Kidney (tissue), 14 donors: ENCODE results near the gene SPATA6L. TPM values are rescaled to one million over a fixed set of nuclear protein-coding genes. Genes with fewer than 3 reads are reported as not detected.
"Not testable (repeated sequence)": the region's sequence is repeated elsewhere in the genome, so short reads cannot be mapped to it uniquely, and the experiment has no call there.

Experiments used
- DNase-seq, 5 donors: peaks; one replicate each; pipeline ENCODE4 v3.0.0-alpha.2; 2013 to 2020
- FAIRE-seq: peaks from 2 replicates; lab custom pipeline; 2012; peaks lifted over from hg19 to GRCh38; lab: Jason Lieb, UNC
- H3K27ac ChIP-seq, 2 donors: one replicate each; pipeline ENCODE4 v1.7.0; 2013; ENCODE audit warnings: low read depth in 2 of 2, low read length in 2 of 2, inconsistent platforms in 1 of 2
- H3K27me3 ChIP-seq: one replicate; pipeline ENCODE4 v1.7.1; 2013; ENCODE audit warnings: low read length, inconsistent platforms; ENCODE audit not compliant: control insufficient read depth, insufficient read depth
- H3K36me3 ChIP-seq, 3 donors: one replicate each; pipeline versions ENCODE4 v1.7.0 to v1.7.1; 2013; ENCODE audit warnings: low read length in 3 of 3, control low read depth in 1 of 3, inconsistent platforms in 1 of 3; ENCODE audit not compliant: insufficient read depth in 3 of 3, control insufficient read depth in 2 of 3
- H3K4me1 ChIP-seq, 3 donors: one replicate each; pipeline versions ENCODE4 v1.7.0 to v1.7.1; 2013; ENCODE audit warnings: low read length in 3 of 3, inconsistent platforms in 1 of 3, low read depth in 1 of 3; ENCODE audit not compliant: control insufficient read depth in 2 of 3, insufficient read depth in 2 of 3
- H3K4me3 ChIP-seq, 3 donors: one replicate each; pipeline versions ENCODE4 v1.7.0 to v1.8.1; 2013; ENCODE audit warnings: low read length in 3 of 3, control low read depth in 1 of 3, inconsistent platforms in 1 of 3
- H3K9ac ChIP-seq, 3 donors: one replicate each; pipeline versions ENCODE4 v1.7.0 to v1.7.1; 2013; ENCODE audit warnings: low read length in 3 of 3, control low read depth in 1 of 3, inconsistent platforms in 1 of 3
- H3K9me3 ChIP-seq, 3 donors: one replicate each; pipeline versions ENCODE4 v1.7.0 to v1.7.1; 2013; ENCODE audit warnings: low read length in 3 of 3, control low read depth in 1 of 3, inconsistent platforms in 1 of 3; ENCODE audit not compliant: control insufficient read depth in 2 of 3, insufficient read depth in 1 of 3
- intact Hi-C: fragments of 100-400 bp; cut with DNase I; formaldehyde crosslinking; loops from one replicate; pipeline ENCODE4 v1.11.1; 2022
- polyA plus RNA-seq: library from polyadenylated mRNA; stranded (reverse); fragments of 350-450 nt; fragmentation: Illumina TruSeq; extraction: RNeasy Lipid Tissue Mini Kit (QIAGEN cat#74804); gene quantifications from one replicate; pipeline ENCODE4 v1.2.3, GENCODE V29; 2014; ENCODE audit warnings: low read depth, low replicate concordance; ENCODE audit not compliant: insufficient read depth
- total RNA-seq: library from RNA; stranded (reverse); fragmentation: NEBNext Ultra II Directional; extraction: Animal tissue kit (Norgen Biotek cat#: 25700); gene quantifications from one replicate; pipeline ENCODE4 v1.2.1, GENCODE V29; 2021
- TF ChIP-seq, protein P1 (sequence below): IDR thresholded peaks from 3 replicates; pipeline ENCODE4 v1.5.1; 2012; ENCODE audit warnings: mild to moderate bottlenecking, moderate library complexity, borderline replicate concordance; ENCODE audit not compliant: insufficient read depth; ENCODE audit errors: extremely low read depth
- donor health status: control.
- donor health status: control.
- donor health status: control.
- donor health status: control.
- donor health status: control.
- donor health status: DM: yes; HTN: yes; CAD: no.
- donor health status: Normal renal cell carcinoma (clear cell type).

The SPATA6L gene
- total and polyA plus RNA-seq, 2 donors from 2014 or later: 1.5 to 15.1 TPM

DNA sequence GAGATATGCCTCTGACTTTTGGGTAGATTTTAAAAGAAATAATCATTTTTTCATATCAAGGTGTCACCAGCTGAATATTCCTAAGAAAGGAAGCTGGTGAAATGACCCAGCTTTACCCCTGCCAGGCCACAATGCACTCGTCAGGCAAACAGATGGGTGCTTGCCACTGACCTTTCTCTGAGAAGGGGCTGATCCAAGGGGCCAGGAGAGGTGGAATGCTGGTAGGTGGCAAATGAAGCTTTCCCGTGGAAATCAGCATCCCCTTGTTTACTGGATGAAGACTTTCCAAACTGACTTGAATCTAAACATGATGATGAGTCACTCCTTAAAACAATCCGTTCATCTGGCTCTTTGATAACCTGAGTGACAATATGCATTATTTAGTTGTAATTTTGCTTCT is 48.5 kb downstream of the SPATA6L start:
- DNase-seq: no peak
- TF ChIP-seq, protein P1, sequence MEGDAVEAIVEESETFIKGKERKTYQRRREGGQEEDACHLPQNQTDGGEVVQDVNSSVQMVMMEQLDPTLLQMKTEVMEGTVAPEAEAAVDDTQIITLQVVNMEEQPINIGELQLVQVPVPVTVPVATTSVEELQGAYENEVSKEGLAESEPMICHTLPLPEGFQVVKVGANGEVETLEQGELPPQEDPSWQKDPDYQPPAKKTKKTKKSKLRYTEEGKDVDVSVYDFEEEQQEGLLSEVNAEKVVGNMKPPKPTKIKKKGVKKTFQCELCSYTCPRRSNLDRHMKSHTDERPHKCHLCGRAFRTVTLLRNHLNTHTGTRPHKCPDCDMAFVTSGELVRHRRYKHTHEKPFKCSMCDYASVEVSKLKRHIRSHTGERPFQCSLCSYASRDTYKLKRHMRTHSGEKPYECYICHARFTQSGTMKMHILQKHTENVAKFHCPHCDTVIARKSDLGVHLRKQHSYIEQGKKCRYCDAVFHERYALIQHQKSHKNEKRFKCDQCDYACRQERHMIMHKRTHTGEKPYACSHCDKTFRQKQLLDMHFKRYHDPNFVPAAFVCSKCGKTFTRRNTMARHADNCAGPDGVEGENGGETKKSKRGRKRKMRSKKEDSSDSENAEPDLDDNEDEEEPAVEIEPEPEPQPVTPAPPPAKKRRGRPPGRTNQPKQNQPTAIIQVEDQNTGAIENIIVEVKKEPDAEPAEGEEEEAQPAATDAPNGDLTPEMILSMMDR: no peak
- FAIRE-seq: no peak
- H3K27ac ChIP-seq: no peak overlapping the region
- H3K27me3 ChIP-seq: no peaks in the 10 kb centered on the region
- intact Hi-C loops: no loop called here
- no peaks in the 10 kb centered on the region for H3K4me1 ChIP-seq
- H3K36me3 ChIP-seq: no peaks in the 10 kb centered on the region
- H3K4me3 ChIP-seq: no peak overlapping the region
- H3K9me3 ChIP-seq: no peaks in the 10 kb centered on the region
- H3K9ac ChIP-seq: no peak overlapping the region

DNA sequence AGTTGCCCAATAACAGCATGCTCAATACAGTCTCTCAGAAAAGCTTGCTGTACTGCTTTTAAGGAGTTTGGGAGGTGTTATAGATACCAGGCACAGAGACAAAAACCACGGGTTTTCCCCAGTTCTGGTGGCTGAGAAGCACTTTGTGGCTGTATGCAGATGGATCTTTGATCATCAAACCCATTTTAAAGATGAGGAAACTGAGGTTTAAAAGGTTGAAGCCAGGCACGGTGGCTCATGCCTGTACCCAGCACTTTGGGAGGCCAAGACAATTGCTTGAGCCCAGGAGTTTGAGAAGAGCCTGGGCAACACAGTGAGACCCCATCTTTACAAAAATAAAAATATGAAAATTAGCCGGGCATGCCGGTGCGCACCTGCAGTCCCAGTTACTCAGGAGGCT is 50.5 kb downstream of the SPATA6L start:
- FAIRE-seq: no peak
- no peak overlapping the region for H3K27ac ChIP-seq
- TF ChIP-seq, protein P1: no peak
- DNase-seq: no peak
- H3K9me3 ChIP-seq: no peaks in the 10 kb centered on the region
- intact Hi-C loops: no loop called here
- H3K36me3 ChIP-seq: no peaks in the 10 kb centered on the region
- no peaks in the 10 kb centered on the region for H3K27me3 ChIP-seq
- no peak overlapping the region for H3K4me3 ChIP-seq
- no peaks in the 10 kb centered on the region for H3K4me1 ChIP-seq
- no peak overlapping the region for H3K9ac ChIP-seq

DNA sequence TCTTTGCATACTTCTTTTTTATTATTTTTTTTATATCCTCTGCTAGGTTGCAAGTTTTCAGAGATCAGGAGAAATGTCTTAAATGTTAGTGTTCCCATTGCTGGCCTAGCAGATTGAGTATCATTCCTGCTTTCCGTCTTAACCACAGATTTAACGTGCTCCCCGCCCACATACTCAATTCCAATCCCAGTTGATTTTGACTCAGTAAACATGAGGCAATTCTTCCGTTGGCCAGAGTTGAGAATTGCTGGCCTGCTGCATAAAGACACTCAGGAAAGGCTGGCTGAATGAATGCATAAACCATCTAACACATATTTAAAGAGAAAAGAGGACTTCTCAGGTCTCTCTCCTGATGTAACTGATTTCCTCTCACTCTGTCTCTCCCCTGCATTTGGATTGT is 51.0 kb downstream of the SPATA6L start:
- no peak for DNase-seq
- no peak for FAIRE-seq
- H3K27me3 ChIP-seq: no peaks in the 10 kb centered on the region
- intact Hi-C loops: no loop called here
- no peak overlapping the region for H3K9ac ChIP-seq
- no peak overlapping the region for H3K27ac ChIP-seq
- TF ChIP-seq, protein P1: no peak
- H3K36me3 ChIP-seq: no peaks in the 10 kb centered on the region
- H3K4me1 ChIP-seq: no peaks in the 10 kb centered on the region
- H3K9me3 ChIP-seq: no peaks in the 10 kb centered on the region
- no peak overlapping the region for H3K4me3 ChIP-seq

DNA sequence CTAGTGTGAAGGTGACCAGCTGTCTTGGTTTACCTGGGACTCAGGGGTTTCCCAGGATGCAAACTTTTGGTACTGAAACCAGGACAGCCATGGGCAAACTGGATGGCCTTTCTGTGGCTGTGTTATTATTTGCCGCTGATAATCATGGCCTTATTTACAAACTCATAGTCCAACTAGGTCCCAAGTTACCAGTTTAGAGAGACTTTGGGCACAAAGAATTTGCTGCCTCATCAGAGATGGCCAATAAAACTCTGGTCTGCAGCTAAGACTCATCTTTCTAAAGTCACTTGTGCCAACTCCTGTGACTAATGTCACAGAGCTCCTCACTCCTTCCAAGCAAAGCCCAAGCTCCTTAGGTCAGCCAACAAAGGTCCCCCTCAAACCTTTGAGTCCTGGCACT is 51.7 kb downstream of the SPATA6L start:
- no peaks in the 10 kb centered on the region for H3K27me3 ChIP-seq
- no peak overlapping the region for H3K9ac ChIP-seq
- no peaks in the 10 kb centered on the region for H3K4me1 ChIP-seq
- no peaks in the 10 kb centered on the region for H3K36me3 ChIP-seq
- H3K27ac ChIP-seq: no peak overlapping the region
- DNase-seq (no peak), FAIRE-seq (no peak)
- TF ChIP-seq, protein P1: no peak
- H3K9me3 ChIP-seq: no peaks in the 10 kb centered on the region
- H3K4me3 ChIP-seq: no peak overlapping the region
- intact Hi-C loops: no loop called here

DNA sequence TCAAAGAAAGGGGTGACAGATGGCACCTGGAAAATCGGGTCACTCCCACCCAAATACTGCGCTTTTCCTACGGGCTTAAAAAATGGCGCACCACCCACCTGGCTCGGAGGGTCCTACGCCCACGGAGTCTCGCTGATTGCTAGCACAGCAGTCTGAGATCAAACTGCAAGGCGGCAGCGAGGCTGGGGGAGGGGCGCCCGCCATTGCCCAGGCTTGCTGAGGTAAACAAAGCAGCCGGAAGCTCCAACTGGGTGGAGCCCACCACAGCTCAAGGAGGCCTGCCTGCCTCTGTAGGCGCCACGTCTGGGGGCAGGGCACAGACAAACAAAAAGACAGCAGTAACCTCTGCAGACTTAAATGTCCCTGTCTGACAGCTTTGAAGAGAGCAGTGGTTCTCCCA is 60.2 kb downstream of the SPATA6L start:
- intact Hi-C loops, DNase-seq, FAIRE-seq, H3K27me3 ChIP-seq, H3K36me3 ChIP-seq, H3K9ac ChIP-seq, H3K4me1 ChIP-seq, H3K4me3 ChIP-seq, H3K9me3 ChIP-seq, H3K27ac ChIP-seq: not testable (repeated sequence)
